Measurements from ENCODE around the gene ANKS6. TPM values are rescaled to one million over a fixed set of nuclear protein-coding genes. Genes with fewer than 3 reads are reported as not detected.

The ANKS6 gene
- total RNA-seq, 2 experiments from 2014 or later = 11.8 to 12.2 TPM

- no peaks in the 10 kb centered on the region for H3K4me1 ChIP-seq (ENCODE audit: insufficient read depth, low read length)
- H3K9me3 ChIP-seq (ENCODE audit: control insufficient read depth in 1 of 2, insufficient read depth in 1 of 2, low read length in 2 of 2) = no peaks in the 10 kb centered on the region
- peaks cover 38% of the 10 kb centered on the region for H3K36me3 Mint-ChIP-seq (ENCODE audit: low read depth)
- H3K27ac Mint-ChIP-seq = no peak overlapping the region
- POLR2A ChIA-PET = no interaction called here
- peaks cover 10% of the 10 kb centered on the region for H3K36me3 ChIP-seq (ENCODE audit: insufficient read depth, low read length)
- H3K27ac ChIP-seq (ENCODE audit: low read depth in 1 of 2, low read length in 2 of 2) = no peak overlapping the region
- no peak overlapping the region for H3K4me3 ChIP-seq (ENCODE audit: low read length)
- H3K4me3 Mint-ChIP-seq = no peak overlapping the region
- TF ChIP-seq, protein P1, sequence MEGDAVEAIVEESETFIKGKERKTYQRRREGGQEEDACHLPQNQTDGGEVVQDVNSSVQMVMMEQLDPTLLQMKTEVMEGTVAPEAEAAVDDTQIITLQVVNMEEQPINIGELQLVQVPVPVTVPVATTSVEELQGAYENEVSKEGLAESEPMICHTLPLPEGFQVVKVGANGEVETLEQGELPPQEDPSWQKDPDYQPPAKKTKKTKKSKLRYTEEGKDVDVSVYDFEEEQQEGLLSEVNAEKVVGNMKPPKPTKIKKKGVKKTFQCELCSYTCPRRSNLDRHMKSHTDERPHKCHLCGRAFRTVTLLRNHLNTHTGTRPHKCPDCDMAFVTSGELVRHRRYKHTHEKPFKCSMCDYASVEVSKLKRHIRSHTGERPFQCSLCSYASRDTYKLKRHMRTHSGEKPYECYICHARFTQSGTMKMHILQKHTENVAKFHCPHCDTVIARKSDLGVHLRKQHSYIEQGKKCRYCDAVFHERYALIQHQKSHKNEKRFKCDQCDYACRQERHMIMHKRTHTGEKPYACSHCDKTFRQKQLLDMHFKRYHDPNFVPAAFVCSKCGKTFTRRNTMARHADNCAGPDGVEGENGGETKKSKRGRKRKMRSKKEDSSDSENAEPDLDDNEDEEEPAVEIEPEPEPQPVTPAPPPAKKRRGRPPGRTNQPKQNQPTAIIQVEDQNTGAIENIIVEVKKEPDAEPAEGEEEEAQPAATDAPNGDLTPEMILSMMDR (IDR thresholded peaks at IDR 0.05) = no peak
- intact Hi-C loops (cut with DNase I, micrococcal nuclease) = no loop called here
- CTCF ChIA-PET = no interaction called here
- H3K4me1 Mint-ChIP-seq (ENCODE audit: low read depth) = no peaks in the 10 kb centered on the region
- DNase-seq = no peak
- H3K27me3 Mint-ChIP-seq = no peaks in the 10 kb centered on the region
- H3K9me3 Mint-ChIP-seq = no peaks in the 10 kb centered on the region
- no peak for ATAC-seq (ENCODE audit: poor library complexity)
- no peaks in the 10 kb centered on the region for H3K27me3 ChIP-seq (ENCODE audit: control insufficient read depth in 1 of 2, insufficient read depth in 2 of 2, low read length in 2 of 2)
Measured at GRCh38 chr9:98781588-98782383, 14.6 kb downstream of the ANKS6 start.

DNA sequence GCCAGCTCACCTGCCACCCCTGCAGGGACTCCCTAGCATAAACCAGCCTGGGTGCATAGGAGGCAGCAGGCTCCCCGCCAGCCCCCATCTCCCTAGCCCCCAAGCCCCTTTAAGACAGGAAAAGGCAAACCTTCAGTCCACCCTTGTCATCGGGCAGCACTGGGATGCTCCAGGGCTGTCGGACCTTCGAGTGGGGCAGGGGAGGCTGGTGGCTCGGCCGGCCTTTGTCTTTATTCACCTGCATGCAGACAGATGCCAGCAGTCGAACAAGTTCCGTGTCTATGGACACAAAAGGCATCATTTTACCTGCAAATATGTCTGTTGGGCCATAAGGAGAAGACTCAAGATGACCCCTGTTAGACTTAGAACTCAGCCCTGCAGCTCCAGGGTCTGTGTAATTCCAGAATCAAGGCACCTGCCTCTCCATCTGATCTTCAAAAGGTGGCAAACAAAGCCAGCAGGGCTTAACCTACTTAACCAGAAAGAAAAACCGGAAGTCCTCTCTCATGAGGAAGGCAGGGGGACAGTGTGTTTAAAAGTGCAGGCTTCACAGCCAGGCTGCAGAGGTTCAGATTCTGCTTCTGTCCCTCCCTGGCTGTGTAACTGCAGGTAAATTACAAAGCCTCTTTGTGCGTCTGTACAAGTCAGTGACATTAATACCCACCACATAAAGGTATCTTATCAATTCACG lies 16.2 kb downstream of the ANKS6 start:
- TF ChIP-seq, protein P1 (IDR thresholded peaks at IDR 0.05) = no peak
- POLR2A ChIA-PET = no interaction called here
- CTCF ChIA-PET = no interaction called here
- no peaks in the 10 kb centered on the region for H3K9me3 Mint-ChIP-seq
- H3K27me3 Mint-ChIP-seq = no peaks in the 10 kb centered on the region
- peaks cover 10% of the 10 kb centered on the region for H3K36me3 ChIP-seq (ENCODE audit: insufficient read depth, low read length)
- no peaks in the 10 kb centered on the region for H3K9me3 ChIP-seq (ENCODE audit: control insufficient read depth in 1 of 2, insufficient read depth in 1 of 2, low read length in 2 of 2)
- no peak overlapping the region for H3K4me3 ChIP-seq (ENCODE audit: low read length)
- H3K36me3 Mint-ChIP-seq (ENCODE audit: low read depth) = peaks cover 43% of the 10 kb centered on the region
- no peak for DNase-seq
- intact Hi-C loops (cut with DNase I, micrococcal nuclease) = no loop called here
- H3K27ac ChIP-seq (ENCODE audit: low read depth in 1 of 2, low read length in 2 of 2) = no peak overlapping the region
- H3K4me3 Mint-ChIP-seq = no peak overlapping the region
- no peaks in the 10 kb centered on the region for H3K4me1 Mint-ChIP-seq (ENCODE audit: low read depth)
- no peak for ATAC-seq (ENCODE audit: poor library complexity)
- H3K4me1 ChIP-seq (ENCODE audit: insufficient read depth, low read length) = no peaks in the 10 kb centered on the region
- H3K27me3 ChIP-seq (ENCODE audit: control insufficient read depth in 1 of 2, insufficient read depth in 2 of 2, low read length in 2 of 2) = no peaks in the 10 kb centered on the region
- H3K27ac Mint-ChIP-seq = no peak overlapping the region

- intact Hi-C loops (cut with DNase I, micrococcal nuclease) = loop anchor here (5.0 kb wide), 3 partner anchors 462 to 1067 kb away; no protein-coding TSS in a partner anchor
- peaks cover 11% of the 10 kb centered on the region for H3K36me3 ChIP-seq (ENCODE audit: insufficient read depth, low read length)
- no peak overlapping the region for H3K27ac ChIP-seq (ENCODE audit: low read depth in 1 of 2, low read length in 2 of 2)
- H3K4me3 Mint-ChIP-seq = no peak overlapping the region
- H3K4me1 Mint-ChIP-seq (ENCODE audit: low read depth) = no peaks in the 10 kb centered on the region
- no peaks in the 10 kb centered on the region for H3K9me3 Mint-ChIP-seq
- no peaks in the 10 kb centered on the region for H3K9me3 ChIP-seq (ENCODE audit: control insufficient read depth in 1 of 2, insufficient read depth in 1 of 2, low read length in 2 of 2)
- no peak for DNase-seq
- H3K27ac Mint-ChIP-seq = no peak overlapping the region
- TF ChIP-seq, protein P1 (IDR thresholded peaks at IDR 0.05) = no peak
- ChIA-PET POLR2A (no interaction called here), CTCF (no interaction called here)
- H3K4me1 ChIP-seq (ENCODE audit: insufficient read depth, low read length) = no peaks in the 10 kb centered on the region
- no peaks in the 10 kb centered on the region for H3K27me3 Mint-ChIP-seq
- H3K27me3 ChIP-seq (ENCODE audit: control insufficient read depth in 1 of 2, insufficient read depth in 2 of 2, low read length in 2 of 2) = no peaks in the 10 kb centered on the region
- no peak overlapping the region for H3K4me3 ChIP-seq (ENCODE audit: low read length)
- ATAC-seq (ENCODE audit: poor library complexity) = no peak
- peaks cover 37% of the 10 kb centered on the region for H3K36me3 Mint-ChIP-seq (ENCODE audit: low read depth)
Measured at GRCh38 chr9:98778711-98779530, 17.4 kb downstream of the ANKS6 start.

Measured in CD4-positive, alpha-beta T cell (primary cell).